Skeletal muscle satellite cell (primary cell): ENCODE measurements around the gene RBM19.

Source experiments
- H3K27me3 ChIP-seq: 2 replicates; pipeline ENCODE4 v1.7.0; 2013; ENCODE audit warnings: low read length; ENCODE audit not compliant: control insufficient read depth, insufficient read depth
- H3K36me3 ChIP-seq: 2 replicates; pipeline ENCODE4 v1.7.0; 2013; ENCODE audit warnings: mild to moderate bottlenecking, control low read depth, low read length; ENCODE audit not compliant: insufficient read depth
- H3K4me1 ChIP-seq: 2 replicates; pipeline ENCODE4 v1.7.0; 2013; ENCODE audit warnings: low read length; ENCODE audit not compliant: control insufficient read depth, insufficient read depth
- H3K4me2 ChIP-seq: 2 replicates; pipeline ENCODE4 v1.7.0; 2013; ENCODE audit warnings: mild to moderate bottlenecking, low read length
- H3K4me3 ChIP-seq: 2 replicates; pipeline ENCODE4 v1.7.0; 2013; ENCODE audit warnings: low read length
- H3K9ac ChIP-seq: 2 replicates; pipeline ENCODE4 v1.7.0; 2013; ENCODE audit warnings: mild to moderate bottlenecking, low read depth, low read length, moderate library complexity
- H3K9me3 ChIP-seq: replicated peaks from 2 replicates; pipeline ENCODE4 v1.7.0; 2013; ENCODE audit warnings: mild to moderate bottlenecking, control low read depth, low read length

Gene RBM19

GRCh38 chr12:113802000-113802749 lies 163.9 kb downstream of the RBM19 start:
- Histone ChIP-seq H3K4me3 (no peak overlapping the region), H3K4me1 (no peaks in the 10 kb centered on the region), H3K4me2 (no peak overlapping the region), H3K9ac (no peak overlapping the region), H3K36me3 (no peaks in the 10 kb centered on the region), H3K9me3 (no peaks in the 10 kb centered on the region), H3K27me3 (peaks cover 3% of the 10 kb centered on the region)

GRCh38 chr12:113800201-113800600 lies 165.9 kb downstream of the RBM19 start:
- Histone ChIP-seq H3K36me3 (no peaks in the 10 kb centered on the region), H3K9me3 (no peaks in the 10 kb centered on the region), H3K4me1 (no peaks in the 10 kb centered on the region), H3K4me2 (no peak overlapping the region), H3K4me3 (no peak overlapping the region), H3K27me3 (peaks cover 19% of the 10 kb centered on the region), H3K9ac (no peak overlapping the region)

GRCh38 chr12:113798552-113798951 lies 167.6 kb downstream of the RBM19 start:
- no peaks in the 10 kb centered on the region for H3K4me1 ChIP-seq
- peaks cover 21% of the 10 kb centered on the region for H3K27me3 ChIP-seq
- no peak overlapping the region for H3K4me2 ChIP-seq
- no peak overlapping the region for H3K4me3 ChIP-seq
- H3K9me3 ChIP-seq, result no peaks in the 10 kb centered on the region
- H3K36me3 ChIP-seq, result no peaks in the 10 kb centered on the region
- H3K9ac ChIP-seq, result no peak overlapping the region

GRCh38 chr12:113797535-113797868 lies 168.6 kb downstream of the RBM19 start:
- Histone ChIP-seq H3K4me3 (no peak overlapping the region), H3K9me3 (no peaks in the 10 kb centered on the region), H3K4me2 (no peak overlapping the region), H3K4me1 (no peaks in the 10 kb centered on the region), H3K9ac (no peak overlapping the region), H3K27me3 (peaks cover 32% of the 10 kb centered on the region), H3K36me3 (no peaks in the 10 kb centered on the region)

- Histone ChIP-seq H3K4me1 (no peaks in the 10 kb centered on the region), H3K4me3 (no peak overlapping the region), H3K4me2 (no peak overlapping the region), H3K9ac (no peak overlapping the region), H3K36me3 (no peaks in the 10 kb centered on the region), H3K9me3 (no peaks in the 10 kb centered on the region), H3K27me3 (peaks cover 33% of the 10 kb centered on the region)
Observed at GRCh38 chr12:113796852-113797534, 169.1 kb downstream of the RBM19 start.

GRCh38 chr12:113796066-113796827 lies 169.9 kb downstream of the RBM19 start:
- no peak overlapping the region for H3K4me2 ChIP-seq
- no peaks in the 10 kb centered on the region for H3K4me1 ChIP-seq
- no peak overlapping the region for H3K9ac ChIP-seq
- H3K4me3 ChIP-seq, result no peak overlapping the region
- no peaks in the 10 kb centered on the region for H3K9me3 ChIP-seq
- H3K36me3 ChIP-seq, result no peaks in the 10 kb centered on the region
- H3K27me3 ChIP-seq, result peaks cover 34% of the 10 kb centered on the region

- H3K4me2 ChIP-seq, result no peak overlapping the region
- H3K4me1 ChIP-seq, result no peaks in the 10 kb centered on the region
- no peak overlapping the region for H3K9ac ChIP-seq
- H3K36me3 ChIP-seq, result no peaks in the 10 kb centered on the region
- H3K27me3 ChIP-seq, result peaks cover 42% of the 10 kb centered on the region
- no peak overlapping the region for H3K4me3 ChIP-seq
- H3K9me3 ChIP-seq, result no peaks in the 10 kb centered on the region
Observed at GRCh38 chr12:113795445-113795844, 170.7 kb downstream of the RBM19 start.

GRCh38 chr12:113794774-113795173 lies 171.4 kb downstream of the RBM19 start:
- Histone ChIP-seq H3K9ac (no peak overlapping the region), H3K9me3 (no peaks in the 10 kb centered on the region), H3K27me3 (peaks cover 48% of the 10 kb centered on the region), H3K4me1 (no peaks in the 10 kb centered on the region), H3K4me2 (no peak overlapping the region), H3K36me3 (no peaks in the 10 kb centered on the region), H3K4me3 (no peak overlapping the region)

- H3K4me2 ChIP-seq, result no peak overlapping the region
- H3K36me3 ChIP-seq, result no peaks in the 10 kb centered on the region
- H3K9ac ChIP-seq, result no peak overlapping the region
- no peaks in the 10 kb centered on the region for H3K4me1 ChIP-seq
- no peak overlapping the region for H3K4me3 ChIP-seq
- no peaks in the 10 kb centered on the region for H3K9me3 ChIP-seq
- H3K27me3 ChIP-seq, result peaks cover 54% of the 10 kb centered on the region
Observed at GRCh38 chr12:113793250-113793649, 172.9 kb downstream of the RBM19 start.

- H3K9ac ChIP-seq, result no peak overlapping the region
- no peaks in the 10 kb centered on the region for H3K36me3 ChIP-seq
- H3K4me1 ChIP-seq, result no peaks in the 10 kb centered on the region
- no peak overlapping the region for H3K4me2 ChIP-seq
- H3K4me3 ChIP-seq, result no peak overlapping the region
- H3K9me3 ChIP-seq, result no peaks in the 10 kb centered on the region
- H3K27me3 ChIP-seq, result peaks cover 54% of the 10 kb centered on the region
Observed at GRCh38 chr12:113792450-113792849, 173.7 kb downstream of the RBM19 start.

- H3K4me2 ChIP-seq, result no peak overlapping the region
- H3K9ac ChIP-seq, result no peak overlapping the region
- no peaks in the 10 kb centered on the region for H3K36me3 ChIP-seq
- no peaks in the 10 kb centered on the region for H3K4me1 ChIP-seq
- H3K9me3 ChIP-seq, result no peaks in the 10 kb centered on the region
- peaks cover 56% of the 10 kb centered on the region for H3K27me3 ChIP-seq
- H3K4me3 ChIP-seq, result no peak overlapping the region
Observed at GRCh38 chr12:113788020-113788856, 177.9 kb downstream of the RBM19 start.
